Epithelial cell of proximal tubule (primary cell): ENCODE data around the gene RBM12. TPM values are rescaled to one million over a fixed set of nuclear protein-coding genes. Genes with fewer than 3 reads are reported as not detected.

Experiments
- DNase-seq: peaks from one replicate; pipeline ENCODE4 v3.0.0-alpha.2; 2011; ENCODE audit warnings: low read depth
- H3K4me3 ChIP-seq: 2 replicates; pipeline ENCODE4 v1.5.1; 2011; ENCODE audit warnings: low read depth, mild to moderate bottlenecking, low read length
- CTCF ChIP-seq: conservative IDR thresholded peaks from 2 replicates; pipeline ENCODE4 v1.5.1; 2012; ENCODE audit warnings: low read depth, mild to moderate bottlenecking, low read length
- total RNA-seq: library from RNA; depleted of rRNA; stranded (reverse); fragments of >200 nt; gene quantifications from 2 replicates; pipeline ENCODE4 v1.2.3, GENCODE V29; 2015

Gene RBM12
- total RNA-seq, 1 donor from 2014 or later = 47.3 TPM

DNA sequence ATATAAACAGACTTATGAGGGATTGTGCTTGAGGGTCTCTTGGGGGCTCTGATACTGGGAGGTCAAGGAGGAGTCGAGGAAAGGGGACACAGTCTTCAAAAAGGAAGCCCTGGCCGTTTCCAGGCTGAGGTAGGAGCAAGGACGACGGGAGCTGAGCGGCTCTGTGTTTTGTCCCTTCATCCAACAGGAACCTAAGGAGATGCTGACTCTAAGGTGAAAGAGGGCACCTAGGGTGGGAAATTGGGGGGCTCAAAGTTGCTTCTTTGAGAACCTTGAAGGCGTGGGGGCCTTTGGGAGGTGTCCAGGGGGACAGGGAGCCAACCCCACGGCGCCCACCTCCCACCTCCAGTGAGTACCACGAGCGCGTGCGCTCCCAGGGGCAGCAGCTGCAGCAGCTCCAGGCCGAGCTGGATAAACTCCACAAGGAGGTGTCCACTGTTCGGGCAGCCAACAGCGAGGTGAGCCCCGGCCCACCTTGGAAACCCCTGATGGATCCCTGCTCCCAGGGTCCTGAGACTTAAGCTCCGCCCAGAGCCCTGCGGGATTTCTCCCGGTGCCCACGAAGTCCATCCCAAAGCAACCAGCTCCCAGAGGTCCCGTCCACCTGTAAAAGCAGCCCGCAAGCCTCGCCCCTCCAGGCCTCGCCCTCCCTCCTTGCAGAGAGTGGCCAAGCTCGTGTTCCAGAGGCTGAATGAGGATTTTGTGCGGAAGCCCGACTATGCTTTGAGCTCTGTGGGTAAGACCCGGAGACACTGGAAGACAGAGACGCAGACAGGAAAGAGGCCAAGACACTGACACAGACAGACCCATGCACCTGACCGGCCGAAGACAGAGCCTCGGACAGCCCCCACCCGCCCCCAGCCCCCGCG lies 46.2 kb downstream of the RBM12 start:
- H3K4me3 ChIP-seq = peak overlapping the region; percentile 75
- DNase-seq = no peak
- TF ChIP-seq CTCF = no peak

DNA sequence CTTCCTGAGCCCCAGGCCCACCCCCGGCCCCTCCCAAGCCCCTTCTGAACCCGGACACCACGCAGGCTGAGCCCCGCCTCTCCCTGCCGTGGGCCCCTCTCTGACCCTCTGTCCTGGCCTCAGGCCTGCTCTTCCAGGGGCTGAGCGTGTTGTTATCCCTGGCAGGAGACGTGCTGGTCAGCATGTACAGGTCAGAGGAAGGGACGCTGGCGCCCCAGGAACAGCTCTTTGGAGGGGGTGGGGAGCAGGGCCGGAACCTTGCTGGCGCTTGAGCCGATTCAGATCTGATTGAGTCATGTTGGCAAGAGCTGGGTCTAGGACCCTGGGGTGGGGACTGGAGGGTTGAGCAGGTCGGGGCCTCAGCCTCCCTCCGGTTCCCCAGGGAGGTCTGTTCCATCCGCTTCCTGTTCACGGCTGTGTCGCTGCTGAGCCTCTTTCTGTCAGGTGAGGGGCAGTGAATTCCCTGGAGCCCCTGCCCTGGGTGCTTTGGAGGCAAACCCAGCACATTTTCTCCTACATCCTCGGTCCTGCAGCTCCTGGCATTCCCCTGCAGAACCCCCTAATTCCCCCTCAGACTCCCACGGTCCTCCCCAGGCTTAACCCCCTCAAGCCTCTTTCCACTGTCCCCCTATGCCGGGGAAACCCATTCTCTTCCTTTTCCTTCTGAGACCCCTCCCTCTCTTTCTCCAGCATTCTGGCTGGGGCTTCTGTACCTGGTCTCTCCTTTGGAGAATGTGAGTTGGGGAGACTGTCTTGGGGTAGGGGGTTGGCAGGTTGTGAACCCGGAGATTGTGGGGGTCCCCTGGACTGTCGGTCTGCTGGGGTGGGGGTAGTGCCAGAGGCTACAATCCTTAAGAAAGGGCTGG lies 47.1 kb downstream of the RBM12 start:
- TF ChIP-seq CTCF = peak; percentile 45
- DNase-seq = no peak
- H3K4me3 ChIP-seq = peak overlapping the region; percentile 75

- H3K4me3 ChIP-seq = peak overlapping the region; percentile 75
- TF ChIP-seq CTCF = no peak
- peak; percentile 96 for DNase-seq
Observed at GRCh38 chr20:35616465-35617396, 48.0 kb downstream of the RBM12 start.

- TF ChIP-seq CTCF = no peak
- DNase-seq = no peak
- peak within 1 kb of the TSS; percentile 75 for H3K4me3 ChIP-seq
Observed at GRCh38 chr20:35615667-35616464, 48.8 kb downstream of the RBM12 start, which contains the start of gene SPAG4. Gene SPAG4 (plus strand): TSS chr20:35615829. CDS start chr20:35616004, 175 bp downstream.

- TF ChIP-seq CTCF = no peak
- no peak for DNase-seq
Observed at GRCh38 chr20:35611482-35611881, 53.2 kb downstream of the RBM12 start.

More at GRCh38 chr20:35611482-35611881, 53.2 kb downstream of the RBM12 start:
- no peak overlapping the region for H3K4me3 ChIP-seq
